SK-N-SH treated with all-trans-retinoic acid at 6 μM for 48 hours (cell line): Measurements from ENCODE around the gene KRT31.
"Not testable (repeated sequence)": the region's sequence is repeated elsewhere in the genome, so short reads cannot be mapped to it uniquely, and the experiment has no call there.

Experiments used
- ATAC-seq: fragments of 200-7000 bp; cut with Tn5 transposase; 3 replicates; pipeline ENCODE4 v1.9.1; 2020; ENCODE audit warnings: mild to moderate bottlenecking, moderate library complexity
- BACH2 ChIP-seq: fragments of 250-450 bp; sonication (Bioruptor Pico); IDR thresholded peaks from 2 replicates; pipeline ENCODE4 v1.9.0; 2021; ENCODE audit warnings: mild to moderate bottlenecking, borderline replicate concordance
- ESRRG ChIP-seq: fragments of 250-450 bp; sonication (Bioruptor Pico); IDR thresholded peaks from 2 replicates; pipeline ENCODE4 v1.6.1; 2021; ENCODE audit warnings: mild to moderate bottlenecking
- OSR1 ChIP-seq: fragments of 250-450 bp; sonication (Bioruptor Pico); IDR thresholded peaks from 2 replicates; pipeline ENCODE4 v1.8.0; 2022; ENCODE audit warnings: moderate library complexity, mild to moderate bottlenecking, inconsistent platforms
- RARB ChIP-seq: fragments of 250-450 bp; sonication (Bioruptor Pico); IDR thresholded peaks from 2 replicates; pipeline ENCODE4 v1.8.0; 2021; ENCODE audit warnings: mild to moderate bottlenecking, moderate library complexity
- SNAI2 ChIP-seq: fragments of 250-450 bp; sonication (Bioruptor Pico); IDR thresholded peaks from 2 replicates; pipeline ENCODE4 v1.5.0; 2020; ENCODE audit warnings: mild to moderate bottlenecking, moderate library complexity
- TOX ChIP-seq: fragments of 250-450 bp; sonication (Bioruptor Pico); IDR thresholded peaks from 2 replicates; pipeline ENCODE4 v1.8.0; 2021; ENCODE audit warnings: mild to moderate bottlenecking, moderate library complexity, borderline replicate concordance
- ZFP30 ChIP-seq: fragments of 450-650 bp; formaldehyde crosslinking; IDR thresholded peaks from 2 replicates; pipeline ENCODE4 v1.5.0; 2022; ENCODE audit warnings: mild to moderate bottlenecking, moderate library complexity
- ZNF565 ChIP-seq: fragments of 450-650 bp; formaldehyde crosslinking; conservative IDR thresholded peaks from 2 replicates; pipeline ENCODE4 v1.5.0; 2020; ENCODE audit warnings: low read depth, mild to moderate bottlenecking, moderate library complexity
- ZNF8 ChIP-seq: fragments of 450-650 bp; formaldehyde crosslinking; IDR thresholded peaks from 2 replicates; pipeline ENCODE4 v1.5.0; 2020; ENCODE audit warnings: mild to moderate bottlenecking, moderate library complexity
- TF ChIP-seq, protein P1 (sequence below): fragments of 250-450 bp; sonication (Bioruptor Pico); IDR thresholded peaks from 2 replicates; pipeline ENCODE4 v1.5.1; 2020; ENCODE audit warnings: low read depth, mild to moderate bottlenecking, moderate library complexity
- TF ChIP-seq, protein P2 (sequence below): fragments of 250-450 bp; sonication (Bioruptor Pico); IDR thresholded peaks from 2 replicates; pipeline ENCODE4 v1.5.0; 2020; ENCODE audit warnings: mild to moderate bottlenecking, moderate library complexity
- TF ChIP-seq, protein P3 (sequence below): fragments of 250-450 bp; sonication (Bioruptor Pico); IDR thresholded peaks from 2 replicates; pipeline ENCODE4 v1.8.0; 2021; ENCODE audit warnings: low read depth, mild to moderate bottlenecking, moderate library complexity, borderline replicate concordance

Gene KRT31

DNA sequence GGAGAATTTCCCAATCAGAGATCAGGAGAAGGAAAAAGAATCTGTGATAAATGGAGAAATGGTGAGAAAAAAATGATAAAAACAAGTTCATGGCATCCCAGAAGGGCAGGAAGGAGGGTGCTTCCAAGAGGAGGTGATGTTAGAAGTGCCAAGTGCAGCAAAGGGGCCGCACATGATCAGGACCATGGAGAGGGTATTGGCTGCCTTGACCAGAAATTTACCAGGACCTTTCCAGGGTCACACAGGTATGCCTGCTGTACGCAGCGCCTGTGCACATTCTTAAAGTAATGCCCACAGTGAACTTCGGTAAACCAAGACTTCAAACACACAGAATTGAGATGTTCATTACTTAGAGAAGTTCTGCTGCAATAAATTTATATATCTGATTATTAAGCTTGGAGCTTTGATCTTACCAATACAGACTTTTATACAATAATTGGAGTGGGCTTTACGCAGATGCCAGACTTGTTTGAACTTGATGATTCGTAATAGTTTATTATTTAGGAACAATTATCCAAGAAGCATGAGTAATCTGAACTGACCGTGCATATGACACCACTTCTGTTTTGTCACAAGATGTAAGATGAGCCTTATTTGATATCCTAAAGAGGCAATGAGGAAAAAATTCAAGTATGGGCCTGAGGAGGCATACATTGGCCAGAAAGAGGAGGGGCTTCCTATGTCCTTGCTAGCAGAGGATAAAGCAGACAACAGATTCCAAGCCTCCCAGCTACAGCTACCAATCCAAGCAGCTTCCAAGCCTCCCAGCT is 44.6 kb downstream of the KRT31 start:
- ATAC-seq = no peak
- TF ChIP-seq ZFP30 = no peak
- TF ChIP-seq, protein P1, sequence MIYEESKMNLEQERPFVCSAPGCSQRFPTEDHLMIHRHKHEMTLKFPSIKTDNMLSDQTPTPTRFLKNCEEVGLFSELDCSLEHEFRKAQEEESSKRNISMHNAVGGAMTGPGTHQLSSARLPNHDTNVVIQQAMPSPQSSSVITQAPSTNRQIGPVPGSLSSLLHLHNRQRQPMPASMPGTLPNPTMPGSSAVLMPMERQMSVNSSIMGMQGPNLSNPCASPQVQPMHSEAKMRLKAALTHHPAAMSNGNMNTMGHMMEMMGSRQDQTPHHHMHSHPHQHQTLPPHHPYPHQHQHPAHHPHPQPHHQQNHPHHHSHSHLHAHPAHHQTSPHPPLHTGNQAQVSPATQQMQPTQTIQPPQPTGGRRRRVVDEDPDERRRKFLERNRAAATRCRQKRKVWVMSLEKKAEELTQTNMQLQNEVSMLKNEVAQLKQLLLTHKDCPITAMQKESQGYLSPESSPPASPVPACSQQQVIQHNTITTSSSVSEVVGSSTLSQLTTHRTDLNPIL = no peak
- TF ChIP-seq SNAI2 (CRISPR knock-in tag) = no peak

DNA sequence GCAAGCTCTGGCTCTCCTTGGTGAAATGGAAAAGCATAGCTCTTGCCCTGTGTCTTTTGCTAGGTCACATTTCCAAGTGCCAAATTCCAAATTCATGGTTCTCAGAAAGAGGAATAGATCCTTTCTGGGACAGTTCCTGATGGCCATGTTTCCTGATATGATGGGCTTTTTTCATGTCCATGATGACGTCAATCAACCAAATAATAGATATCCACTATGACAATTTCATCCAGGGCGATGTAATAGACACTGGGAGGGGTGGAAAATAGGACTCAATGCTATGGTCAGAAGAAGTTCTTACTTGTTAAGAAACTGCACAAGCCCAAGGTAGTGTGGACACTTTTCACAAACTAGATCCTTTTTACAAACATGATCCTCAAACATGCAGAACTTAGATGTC is 46.2 kb downstream of the KRT31 start:
- no peak for ATAC-seq
- TF ChIP-seq RARB (CRISPR knock-in tag) = no peak
- no peak for TF ChIP-seq ZNF565
- TF ChIP-seq TOX (CRISPR knock-in tag) = no peak
- TF ChIP-seq ZNF8 (CRISPR knock-in tag) = no peak
- TF ChIP-seq, protein P2, sequence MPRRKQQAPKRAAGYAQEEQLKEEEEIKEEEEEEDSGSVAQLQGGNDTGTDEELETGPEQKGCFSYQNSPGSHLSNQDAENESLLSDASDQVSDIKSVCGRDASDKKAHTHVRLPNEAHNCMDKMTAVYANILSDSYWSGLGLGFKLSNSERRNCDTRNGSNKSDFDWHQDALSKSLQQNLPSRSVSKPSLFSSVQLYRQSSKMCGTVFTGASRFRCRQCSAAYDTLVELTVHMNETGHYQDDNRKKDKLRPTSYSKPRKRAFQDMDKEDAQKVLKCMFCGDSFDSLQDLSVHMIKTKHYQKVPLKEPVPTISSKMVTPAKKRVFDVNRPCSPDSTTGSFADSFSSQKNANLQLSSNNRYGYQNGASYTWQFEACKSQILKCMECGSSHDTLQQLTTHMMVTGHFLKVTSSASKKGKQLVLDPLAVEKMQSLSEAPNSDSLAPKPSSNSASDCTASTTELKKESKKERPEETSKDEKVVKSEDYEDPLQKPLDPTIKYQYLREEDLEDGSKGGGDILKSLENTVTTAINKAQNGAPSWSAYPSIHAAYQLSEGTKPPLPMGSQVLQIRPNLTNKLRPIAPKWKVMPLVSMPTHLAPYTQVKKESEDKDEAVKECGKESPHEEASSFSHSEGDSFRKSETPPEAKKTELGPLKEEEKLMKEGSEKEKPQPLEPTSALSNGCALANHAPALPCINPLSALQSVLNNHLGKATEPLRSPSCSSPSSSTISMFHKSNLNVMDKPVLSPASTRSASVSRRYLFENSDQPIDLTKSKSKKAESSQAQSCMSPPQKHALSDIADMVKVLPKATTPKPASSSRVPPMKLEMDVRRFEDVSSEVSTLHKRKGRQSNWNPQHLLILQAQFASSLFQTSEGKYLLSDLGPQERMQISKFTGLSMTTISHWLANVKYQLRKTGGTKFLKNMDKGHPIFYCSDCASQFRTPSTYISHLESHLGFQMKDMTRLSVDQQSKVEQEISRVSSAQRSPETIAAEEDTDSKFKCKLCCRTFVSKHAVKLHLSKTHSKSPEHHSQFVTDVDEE (CRISPR knock-in tag) = no peak
- no peak for TF ChIP-seq ZFP30
- TF ChIP-seq SNAI2 (CRISPR knock-in tag) = no peak
- no peak for TF ChIP-seq BACH2 (CRISPR knock-in tag)

DNA sequence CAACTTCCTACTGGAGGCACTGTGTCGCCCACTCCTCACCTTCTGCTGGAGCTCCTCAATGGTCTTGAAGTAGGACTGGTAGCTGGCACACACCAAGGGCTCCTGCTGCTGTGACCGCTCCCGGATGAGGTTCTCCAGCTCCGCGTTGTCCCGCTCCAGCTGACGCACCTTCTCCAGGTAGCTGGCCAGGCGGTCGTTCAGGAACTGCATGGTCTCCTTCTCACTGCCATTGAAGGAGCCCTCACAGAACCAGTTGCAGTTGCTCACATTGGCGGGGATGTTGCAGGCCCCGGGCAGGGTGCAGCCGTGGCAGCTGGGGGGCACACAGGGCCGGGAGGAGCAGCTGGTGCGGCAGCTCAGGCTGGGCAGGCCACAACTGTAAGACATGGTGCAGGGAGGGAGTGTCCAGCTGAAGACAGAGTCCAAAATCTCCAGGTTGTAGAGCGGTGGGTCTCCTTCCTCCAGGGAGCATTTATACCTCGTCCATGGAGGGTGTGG is 47.0 kb downstream of the KRT31 start, which contains the start of gene KRT33A:
TSS of gene KRT33A (minus strand) at position 448 of the 498 bp plus-strand sequence. CDS start at position 387, 61 bp downstream.
- ATAC-seq = not testable (repeated sequence)

DNA sequence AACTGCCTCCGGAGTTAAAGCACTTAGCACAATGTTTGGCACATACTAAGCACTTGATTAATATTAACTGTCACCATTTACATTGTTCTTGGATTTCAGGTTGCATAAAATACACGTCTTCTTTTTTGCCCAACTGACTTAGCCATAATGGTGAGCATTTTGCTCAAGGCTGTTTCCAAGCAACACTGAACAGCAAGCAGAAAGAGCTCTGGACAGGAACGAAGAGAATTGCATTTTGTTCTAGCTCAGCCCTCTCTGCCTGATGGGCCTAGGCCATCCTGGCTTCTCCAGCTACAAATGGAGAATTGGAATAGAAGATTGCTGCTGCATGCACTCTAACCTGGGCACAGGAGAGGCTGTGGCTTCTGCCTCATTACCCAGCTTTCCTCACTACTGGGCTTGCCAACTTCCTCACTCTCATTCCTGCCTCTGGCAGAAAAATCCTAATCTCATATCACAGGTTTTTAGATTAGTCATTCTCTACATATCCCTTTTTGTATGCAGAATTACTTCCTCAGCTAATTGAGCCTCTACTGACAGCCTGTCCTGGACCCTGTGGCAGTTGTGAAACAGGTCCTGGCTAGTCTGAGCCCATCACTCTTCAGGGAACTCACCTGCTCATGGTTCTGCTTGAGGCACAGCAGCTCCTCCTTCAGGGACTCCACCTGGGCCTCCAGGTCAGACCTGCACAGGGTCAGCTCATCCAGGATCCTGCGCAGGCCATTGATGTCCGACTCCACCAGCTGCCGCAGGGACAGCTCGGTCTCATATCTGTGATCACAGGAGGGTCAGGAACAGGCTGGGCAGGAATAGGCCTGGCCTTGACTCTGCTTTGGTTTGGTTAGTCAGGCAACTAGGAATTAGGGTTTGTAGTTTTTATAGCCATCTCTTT is 49.3 kb downstream of the KRT31 start:
- TF ChIP-seq, protein P3, sequence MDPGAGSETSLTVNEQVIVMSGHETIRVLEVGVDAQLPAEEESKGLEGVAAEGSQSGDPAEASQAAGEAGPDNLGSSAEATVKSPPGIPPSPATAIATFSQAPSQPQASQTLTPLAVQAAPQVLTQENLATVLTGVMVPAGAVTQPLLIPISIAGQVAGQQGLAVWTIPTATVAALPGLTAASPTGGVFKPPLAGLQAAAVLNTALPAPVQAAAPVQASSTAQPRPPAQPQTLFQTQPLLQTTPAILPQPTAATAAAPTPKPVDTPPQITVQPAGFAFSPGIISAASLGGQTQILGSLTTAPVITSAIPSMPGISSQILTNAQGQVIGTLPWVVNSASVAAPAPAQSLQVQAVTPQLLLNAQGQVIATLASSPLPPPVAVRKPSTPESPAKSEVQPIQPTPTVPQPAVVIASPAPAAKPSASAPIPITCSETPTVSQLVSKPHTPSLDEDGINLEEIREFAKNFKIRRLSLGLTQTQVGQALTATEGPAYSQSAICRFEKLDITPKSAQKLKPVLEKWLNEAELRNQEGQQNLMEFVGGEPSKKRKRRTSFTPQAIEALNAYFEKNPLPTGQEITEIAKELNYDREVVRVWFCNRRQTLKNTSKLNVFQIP (CRISPR knock-in tag) = no peak
- TF ChIP-seq ESRRG (CRISPR knock-in tag) (no peak), ZNF8 (CRISPR knock-in tag) (no peak), OSR1 (CRISPR knock-in tag) (no peak)
- TF ChIP-seq, protein P1 = no peak
- TF ChIP-seq, all 23 proteins: peak for 0

DNA sequence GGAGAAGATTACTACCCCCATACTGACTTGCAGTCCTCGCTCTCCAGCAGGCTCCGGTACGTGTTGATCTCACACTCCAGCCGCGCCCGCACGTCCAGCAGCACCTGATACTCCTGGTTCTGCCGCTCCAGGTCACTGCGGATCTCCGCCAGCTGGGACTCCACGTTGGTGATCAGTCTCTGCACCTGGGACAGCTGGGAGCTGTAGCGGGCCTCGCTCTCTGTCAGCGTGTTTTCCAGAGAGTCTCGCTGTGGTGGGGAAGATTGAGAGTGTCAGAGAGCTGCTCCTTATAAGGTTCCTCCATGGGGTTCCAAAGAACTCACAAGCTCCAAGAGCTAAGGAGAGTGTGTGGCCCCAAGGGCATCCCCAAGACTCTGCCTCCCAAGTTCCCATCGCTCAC is 51.0 kb downstream of the KRT31 start:
- ATAC-seq = not testable (repeated sequence)

More for the DNA sequence above, 49.3 kb downstream of the KRT31 start:
- no peak for ATAC-seq

DNA sequence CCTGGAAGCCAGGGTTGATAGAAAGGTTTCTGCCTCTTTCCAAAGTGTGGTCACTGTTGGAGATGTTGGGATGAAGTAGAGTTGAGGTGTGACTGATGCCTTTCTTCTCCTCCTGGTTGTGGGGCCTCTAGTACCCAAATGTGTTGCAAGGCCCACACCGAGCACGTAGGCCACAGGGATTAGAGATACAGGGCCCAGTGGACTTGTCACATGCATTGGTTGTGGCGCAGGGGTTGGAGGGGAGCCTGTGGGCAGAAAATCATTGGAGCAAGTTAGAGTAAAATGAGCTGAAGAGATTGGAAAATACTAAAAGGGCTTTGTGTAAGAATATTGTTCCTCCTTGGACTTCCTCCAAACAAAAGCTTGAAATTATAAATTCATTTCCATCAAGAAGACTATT is 51.4 kb downstream of the KRT31 start:
- no peak for ATAC-seq
- no peak for TF ChIP-seq ZNF565
- TF ChIP-seq BACH2 (CRISPR knock-in tag) = no peak
